Measurements from ENCODE around the gene SYAP1. TPM values are rescaled to one million over a fixed set of nuclear protein-coding genes. Genes with fewer than 3 reads are reported as not detected.

The SYAP1 gene
- total and polyA plus RNA-seq, 10 of the 15 experiments (the other 5 are each of a cell fraction or from before 2014, with no cell fraction given), result 5.9 to 29.9 (median 16.2) TPM

GRCh38 chrX:16708016-16708415 lies 11.4 kb upstream of the SYAP1 start:
- no TSS peak for BruUV-seq (replicated peaks)
- CTCF ChIA-PET, result interaction anchor here (1.2 kb wide), 1 partner anchor 41 kb away, joined by 4 read pairs; no protein-coding TSS in a partner anchor
- FAIRE-seq, result no peak

More at GRCh38 chrX:16708016-16708415, 11.4 kb upstream of the SYAP1 start:
- ATAC-seq (no peak), DNase-seq (ENCODE audit: low read depth, low spot score) (no peak)
- Histone ChIP-seq H3K9me3 (replicated peaks; ENCODE audit: control insufficient read depth, insufficient read depth, low read length) (no peaks in the 10 kb centered on the region), H3K79me2 (ENCODE audit: control insufficient read depth, insufficient read depth, low read length) (peaks cover 6% of the 10 kb centered on the region; the same call in 1 of the 2 replicates), H3K4me3 (no peak overlapping the region), H3K27me3 (replicated peaks in 1 of 2; ENCODE audit: control insufficient read depth in 2 of 2, insufficient read depth in 2 of 2, low read length in 1 of 2) (no peaks in the 10 kb centered on the region), H3K4me2 (ENCODE audit: control insufficient read depth, insufficient read depth) (no peak overlapping the region), H3K27ac (ENCODE audit: control insufficient read depth, insufficient read depth) (no peak overlapping the region), H3K36me3 (ENCODE audit: control insufficient read depth in 2 of 2, insufficient read depth in 2 of 2, low read length in 1 of 2) (no peaks in the 10 kb centered on the region), H3K9ac (ENCODE audit: control insufficient read depth, insufficient read depth, low read length) (no peak overlapping the region), H2AFZ (ENCODE audit: control insufficient read depth, low read depth, low read length) (no peak overlapping the region), H3K4me1 (ENCODE audit: control insufficient read depth, insufficient read depth, low read length) (no peaks in the 10 kb centered on the region), H4K20me1 (ENCODE audit: control insufficient read depth, insufficient read depth) (no peaks in the 10 kb centered on the region)
- ChIA-PET SMC1A (ENCODE audit: uncharacterized antibody, unreplicated experiment) (interaction anchor here (0.9 kb wide), 1 partner anchor 11 kb away, joined by 3 read pairs; the partner anchor contains the start of gene SYAP1), POLR2A (no interaction called here), RAD21 (ENCODE audit: unreplicated experiment) (no interaction called here)
- intact Hi-C loops (cut with micrococcal nuclease; ENCODE audit: unreplicated experiment) (no loop called here), in situ Hi-C loops (cut with MboI) (loop anchor here (10.0 kb wide), 1 partner anchor 1023 kb away; no protein-coding TSS in a partner anchor)
- TF ChIP-seq BRCA1 (IDR thresholded peaks at IDR 0.05; ENCODE audit: low read depth, low read length), result no peak
- no peak for TF ChIP-seq POU2F2 (IDR thresholded peaks at IDR 0.05; ENCODE audit: borderline replicate concordance, low read depth, low read length)
- TF ChIP-seq ZBTB33 (IDR thresholded peaks at IDR 0.05), result no peak
- no peak for TF ChIP-seq CHD1 (IDR thresholded peaks at IDR 0.05; ENCODE audit: low read depth, low read length)
- no peak for TF ChIP-seq PKNOX1 (IDR thresholded peaks at IDR 0.05)
- no peak for TF ChIP-seq HDAC2 (IDR thresholded peaks at IDR 0.05)
- TF ChIP-seq FOXK2 (IDR thresholded peaks at IDR 0.05), result no peak
- 29% methylated on average over 3 of the region's 3 CpGs for WGBS (ENCODE audit: insufficient coverage, insufficient replicate concordance, low lambda C conversion rate, missing lambda C conversion rate)
